ENCODE measurements around the gene DOC2B.
A peak's percentile ranks its signal among the peaks of the same experiment; 100 is the strongest.
"Not testable (repeated sequence)": the region's sequence is repeated elsewhere in the genome, so short reads cannot be mapped to it uniquely, and the experiment has no call there.

DOC2B gene

DNA sequence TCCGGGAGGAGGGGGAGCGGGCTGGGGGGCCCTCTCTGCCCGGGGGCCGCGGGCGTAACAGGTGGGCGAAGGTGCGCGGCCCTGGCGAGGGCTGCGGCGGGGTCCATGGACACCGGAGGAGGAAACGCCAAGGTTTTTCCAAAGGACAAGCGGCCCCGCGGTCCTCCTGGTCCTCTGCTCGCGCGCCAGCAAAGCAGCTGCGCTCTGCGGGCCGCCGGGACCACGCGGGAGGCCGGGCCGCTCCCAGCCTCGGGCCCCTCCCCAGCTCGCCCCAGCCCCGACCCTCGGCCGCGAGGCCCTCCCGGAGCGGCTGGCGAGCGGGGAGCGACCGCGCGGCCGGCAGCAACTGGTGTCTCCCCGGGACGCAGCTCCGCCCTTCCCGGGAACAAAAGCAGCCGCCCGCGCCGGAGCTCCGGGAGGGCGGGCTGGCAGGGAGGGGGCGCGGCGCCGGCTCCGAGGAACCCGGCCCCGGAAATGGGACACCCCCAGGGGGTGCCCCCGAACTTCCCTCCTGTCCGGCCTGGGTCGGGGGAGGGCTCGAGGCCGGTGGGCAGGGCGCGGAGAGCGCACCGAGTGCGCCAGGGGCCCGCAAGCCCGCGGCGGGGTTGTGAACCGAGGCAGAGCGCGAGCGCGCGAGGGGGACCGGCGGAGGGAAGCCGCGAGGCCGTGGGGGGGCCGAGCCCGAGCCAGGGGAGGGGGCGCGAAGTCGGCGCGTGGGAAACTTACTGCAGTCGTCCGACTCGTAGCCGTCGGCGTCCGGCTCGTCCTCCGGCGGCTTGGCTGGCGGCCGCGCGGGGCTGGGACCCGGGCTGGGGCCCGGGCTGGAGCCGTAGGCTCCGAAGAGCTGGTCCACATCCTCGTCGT, 837 bp downstream of the DOC2B start:
- Mint-ChIP-seq H3K27me3 (peaks cover 20% of the 10 kb centered on the region), H3K4me1 (peaks cover 6% of the 10 kb centered on the region), H3K27ac (no peak overlapping the region), H3K4me3 (no peak overlapping the region), H3K36me3 (no peaks in the 10 kb centered on the region), H3K9me3 (no peaks in the 10 kb centered on the region)

- H3K4me1 Mint-ChIP-seq, result peaks cover 5% of the 10 kb centered on the region
- no peaks in the 10 kb centered on the region for H3K36me3 Mint-ChIP-seq
- H3K9me3 Mint-ChIP-seq, result no peaks in the 10 kb centered on the region
- peaks cover 20% of the 10 kb centered on the region for H3K27me3 Mint-ChIP-seq
- no peak overlapping the region for H3K4me3 Mint-ChIP-seq
- H3K27ac Mint-ChIP-seq, result no peak overlapping the region
These were observed 1.6 kb downstream of the DOC2B start for GRCh38 chr17:179781-180380.

DNA sequence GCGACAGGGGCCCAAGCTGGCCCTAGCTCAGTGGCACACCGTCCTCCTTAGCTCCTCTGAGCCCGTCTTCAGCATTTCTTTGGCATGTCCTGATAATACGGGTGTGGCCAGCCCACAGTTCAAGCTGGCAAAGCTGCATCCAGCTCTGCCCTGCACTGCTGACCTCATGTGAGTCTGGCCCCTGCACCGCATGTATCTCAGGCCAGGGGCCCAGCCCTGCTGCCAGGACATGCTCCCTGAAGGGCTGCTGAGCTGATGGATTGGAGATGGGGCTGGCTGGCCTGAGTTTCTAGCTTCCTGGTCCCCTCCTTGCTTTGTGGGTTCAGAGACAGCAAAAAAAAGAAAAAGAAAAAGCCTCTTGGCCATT, 2.4 kb downstream of the DOC2B start:
- Mint-ChIP-seq H3K4me3 (no peak overlapping the region), H3K9me3 (no peaks in the 10 kb centered on the region), H3K4me1 (peaks cover 5% of the 10 kb centered on the region), H3K36me3 (no peaks in the 10 kb centered on the region), H3K27ac (no peak overlapping the region), H3K27me3 (peaks cover 20% of the 10 kb centered on the region)

DNA sequence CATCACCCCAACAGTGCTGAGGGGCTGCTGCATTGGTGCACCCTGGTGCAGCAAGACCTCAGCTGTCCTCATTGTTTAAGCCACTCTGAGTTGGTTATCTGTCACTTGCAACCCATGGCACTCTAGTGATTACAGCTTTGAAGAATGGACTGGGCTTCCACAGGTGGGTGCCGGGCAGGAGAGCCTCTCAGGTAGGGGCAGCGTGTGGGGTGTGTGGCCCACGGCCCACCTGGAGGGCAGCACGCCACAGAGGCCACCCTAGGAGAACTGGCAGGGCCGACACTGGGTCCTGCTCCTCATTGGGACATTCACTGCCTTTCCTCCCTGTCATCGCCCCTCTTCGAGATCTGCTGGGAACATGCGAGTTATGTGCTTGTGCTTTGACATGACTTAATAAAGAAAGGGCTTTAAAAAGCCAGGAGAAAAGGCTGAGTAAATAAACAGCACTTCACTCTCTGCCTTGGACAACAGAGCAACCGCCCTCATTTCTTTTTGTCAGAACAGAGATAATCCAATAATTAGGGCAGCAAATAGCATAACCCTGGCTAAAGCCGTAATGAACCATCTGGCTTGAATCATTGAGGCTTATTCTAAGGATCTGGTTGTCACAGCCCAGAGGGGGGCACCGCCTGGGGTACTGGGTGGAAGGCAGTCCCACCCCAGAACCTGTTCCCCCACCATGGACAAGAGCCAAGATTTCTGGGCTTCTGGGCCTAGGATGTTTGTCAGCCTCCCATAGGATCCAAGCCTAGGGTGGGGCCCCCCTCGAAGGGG, 3.0 kb downstream of the DOC2B start:
- Mint-ChIP-seq H3K27ac (no peak overlapping the region), H3K4me1 (peaks cover 5% of the 10 kb centered on the region), H3K36me3 (no peaks in the 10 kb centered on the region), H3K4me3 (no peak overlapping the region), H3K27me3 (peaks cover 19% of the 10 kb centered on the region), H3K9me3 (no peaks in the 10 kb centered on the region)

DNA sequence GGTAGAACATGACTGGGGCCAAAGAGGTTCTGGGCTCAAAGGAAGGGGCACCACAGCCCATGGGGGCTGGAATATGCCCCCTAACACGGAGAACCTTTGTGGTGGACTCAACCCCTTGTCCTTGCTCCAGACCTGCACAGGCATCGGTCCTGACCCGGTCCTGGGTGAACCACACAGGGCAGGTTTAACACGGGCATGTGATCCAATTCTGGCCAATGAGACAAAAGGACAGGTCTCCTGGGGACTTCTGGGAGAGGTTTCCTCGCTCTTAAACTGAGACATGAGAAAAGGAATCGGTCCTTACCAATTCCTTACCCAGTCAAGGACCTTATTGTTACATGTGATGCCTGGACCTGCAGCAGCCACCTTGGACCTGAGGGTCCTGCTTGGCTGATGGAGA, 3.7 kb downstream of the DOC2B start:
- Mint-ChIP-seq H3K4me3 (no peak overlapping the region), H3K27me3 (peaks cover 13% of the 10 kb centered on the region), H3K4me1 (peaks cover 5% of the 10 kb centered on the region), H3K36me3 (no peaks in the 10 kb centered on the region), H3K27ac (no peak overlapping the region), H3K9me3 (no peaks in the 10 kb centered on the region)

DNA sequence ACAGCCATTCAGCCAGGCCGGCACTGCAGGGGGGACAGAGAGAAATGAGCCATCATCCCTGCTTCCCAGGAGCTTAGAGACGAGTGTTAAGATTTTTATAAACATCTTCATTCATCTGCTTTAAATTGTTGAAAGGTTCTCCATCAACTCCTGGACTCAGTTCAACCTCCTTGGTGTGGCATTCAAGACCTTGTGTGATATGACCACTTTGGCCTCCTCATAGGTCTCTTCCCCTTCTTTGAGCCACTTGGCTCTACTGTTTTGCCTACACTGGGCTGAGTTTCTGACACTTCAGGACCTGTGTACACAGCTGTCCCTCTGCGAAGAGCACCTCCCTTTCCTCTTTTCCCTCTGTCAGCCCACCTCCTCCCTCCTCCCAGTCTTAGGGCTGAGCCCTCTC, 4.3 kb downstream of the DOC2B start:
- Mint-ChIP-seq H3K27ac (no peak overlapping the region), H3K9me3 (no peaks in the 10 kb centered on the region), H3K4me3 (no peak overlapping the region), H3K27me3 (peaks cover 11% of the 10 kb centered on the region), H3K36me3 (no peaks in the 10 kb centered on the region), H3K4me1 (peaks cover 4% of the 10 kb centered on the region)

DNA sequence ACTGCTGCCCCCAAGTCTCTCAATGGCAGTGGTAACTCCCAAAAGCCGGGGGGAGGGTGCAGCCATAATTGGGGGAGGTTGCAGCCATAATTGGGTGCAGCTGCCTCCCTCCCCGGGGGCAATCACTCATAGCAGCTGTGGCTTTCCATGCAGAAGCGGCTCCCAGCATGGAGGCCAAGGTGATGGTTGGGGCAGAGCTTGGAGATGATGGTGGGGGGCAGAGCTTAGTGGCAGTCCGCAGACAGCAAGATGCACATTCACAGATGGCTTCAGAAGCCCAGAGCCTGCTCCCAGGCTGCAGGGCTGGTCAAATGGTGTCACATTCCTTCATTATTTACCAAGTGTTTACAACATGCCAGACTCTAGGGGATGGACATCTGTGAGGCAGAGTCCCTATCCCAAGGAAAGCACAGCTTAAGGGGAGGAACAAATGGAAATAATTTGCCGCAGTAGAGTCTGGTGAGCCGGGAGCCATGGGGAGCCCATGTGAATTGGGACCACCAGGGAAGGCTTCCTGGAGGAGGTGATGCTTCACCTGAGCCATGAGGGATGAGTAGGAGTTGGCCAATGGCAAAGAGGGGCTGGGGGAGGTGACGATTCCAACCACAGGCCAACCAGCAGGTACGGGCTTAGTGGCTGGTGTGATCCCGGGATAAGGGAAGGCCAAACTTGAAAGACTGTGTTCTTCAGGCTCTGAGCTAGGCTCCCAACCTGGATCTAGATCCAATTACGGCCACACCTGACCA, 8.1 kb downstream of the DOC2B start:
- Mint-ChIP-seq H3K36me3 (no peaks in the 10 kb centered on the region), H3K27me3 (peaks cover 4% of the 10 kb centered on the region), H3K9me3 (no peaks in the 10 kb centered on the region), H3K4me3 (no peak overlapping the region), H3K27ac (no peak overlapping the region), H3K4me1 (no peaks in the 10 kb centered on the region)

GRCh38 chr17:172401-172800, 9.0 kb downstream of the DOC2B start:
- no peaks in the 10 kb centered on the region for H3K36me3 Mint-ChIP-seq
- H3K4me1 Mint-ChIP-seq, result no peaks in the 10 kb centered on the region
- no peaks in the 10 kb centered on the region for H3K9me3 Mint-ChIP-seq
- peaks cover 3% of the 10 kb centered on the region for H3K27me3 Mint-ChIP-seq
- H3K4me3 Mint-ChIP-seq, result no peak overlapping the region
- H3K27ac Mint-ChIP-seq, result no peak overlapping the region

DNA sequence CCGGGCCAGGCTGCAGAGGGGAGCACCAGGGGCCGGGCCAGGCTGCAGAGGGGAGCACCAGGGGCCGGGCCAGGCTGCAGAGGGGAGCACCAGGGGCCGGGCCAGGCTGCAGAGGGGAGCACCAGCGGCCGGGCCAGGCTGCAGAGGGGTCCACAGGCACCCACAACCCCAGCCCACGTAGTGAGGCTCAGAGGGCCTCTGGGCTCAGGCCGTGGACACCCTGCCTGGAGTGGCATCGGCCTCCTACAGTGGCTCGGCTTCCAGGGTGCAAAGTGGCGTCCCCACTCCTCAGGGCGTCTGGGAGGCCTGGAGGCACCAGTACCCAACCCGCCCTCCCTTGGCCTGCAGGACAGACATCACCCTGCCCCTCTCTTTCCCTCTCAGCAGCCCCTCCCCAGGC, 9.6 kb downstream of the DOC2B start:
- no peaks in the 10 kb centered on the region for H3K27me3 Mint-ChIP-seq
- H3K4me1 Mint-ChIP-seq, result no peaks in the 10 kb centered on the region
- no peaks in the 10 kb centered on the region for H3K36me3 Mint-ChIP-seq
- H3K9me3 Mint-ChIP-seq, result no peaks in the 10 kb centered on the region
- H3K4me3 Mint-ChIP-seq, result no peak overlapping the region
- no peak overlapping the region for H3K27ac Mint-ChIP-seq

DNA sequence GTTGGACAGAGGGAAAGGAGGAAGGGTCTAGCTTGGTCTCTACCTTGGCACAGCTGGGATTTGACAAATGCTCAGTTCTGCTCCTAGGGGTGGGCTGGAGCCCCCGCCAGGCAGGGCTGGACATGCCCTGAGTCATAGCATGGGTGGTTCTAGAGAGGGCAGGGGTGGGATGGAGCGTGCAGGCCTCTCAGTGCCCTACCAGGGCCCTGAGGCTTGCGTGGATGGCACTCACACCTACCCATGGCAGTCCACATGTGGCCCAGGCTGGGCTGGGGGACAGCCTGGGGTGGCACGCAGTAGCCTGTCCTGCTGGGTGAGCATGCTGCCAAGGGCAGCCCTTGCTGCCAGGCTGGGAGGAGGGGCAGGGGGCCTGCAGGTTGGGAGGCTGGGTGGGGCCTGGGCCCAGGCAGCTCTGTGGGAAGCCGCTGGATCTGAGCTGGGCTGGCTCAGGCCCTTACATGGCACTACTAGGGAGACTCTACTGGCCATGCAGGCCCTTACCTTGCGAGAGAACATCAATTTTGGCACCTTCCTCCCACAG, 11.2 kb downstream of the DOC2B start:
- no peaks in the 10 kb centered on the region for H3K27me3 Mint-ChIP-seq
- H3K4me3 Mint-ChIP-seq, result no peak overlapping the region
- H3K36me3 Mint-ChIP-seq, result no peaks in the 10 kb centered on the region
- no peak overlapping the region for H3K27ac Mint-ChIP-seq
- H3K4me1 Mint-ChIP-seq, result no peaks in the 10 kb centered on the region
- no peaks in the 10 kb centered on the region for H3K9me3 Mint-ChIP-seq

GRCh38 chr17:168614-169013, 12.8 kb downstream of the DOC2B start:
- H3K4me1 Mint-ChIP-seq, H3K9me3 Mint-ChIP-seq, H3K27me3 Mint-ChIP-seq, H3K4me3 Mint-ChIP-seq, H3K36me3 Mint-ChIP-seq, H3K27ac Mint-ChIP-seq: not testable (repeated sequence)

- Mint-ChIP-seq H3K4me3 (no peak overlapping the region), H3K27me3 (peaks cover 1% of the 10 kb centered on the region), H3K9me3 (no peaks in the 10 kb centered on the region), H3K36me3 (no peaks in the 10 kb centered on the region), H3K4me1 (no peaks in the 10 kb centered on the region), H3K27ac (no peak overlapping the region)
These were observed 15.5 kb downstream of the DOC2B start for GRCh38 chr17:165939-166338.

GRCh38 chr17:164303-165235, 16.9 kb downstream of the DOC2B start:
- peak overlapping the region; percentile 12 for H3K27ac Mint-ChIP-seq
- H3K4me1 Mint-ChIP-seq, result no peaks in the 10 kb centered on the region
- no peaks in the 10 kb centered on the region for H3K9me3 Mint-ChIP-seq
- H3K4me3 Mint-ChIP-seq, result no peak overlapping the region
- no peaks in the 10 kb centered on the region for H3K36me3 Mint-ChIP-seq
- peaks cover 1% of the 10 kb centered on the region for H3K27me3 Mint-ChIP-seq

DNA sequence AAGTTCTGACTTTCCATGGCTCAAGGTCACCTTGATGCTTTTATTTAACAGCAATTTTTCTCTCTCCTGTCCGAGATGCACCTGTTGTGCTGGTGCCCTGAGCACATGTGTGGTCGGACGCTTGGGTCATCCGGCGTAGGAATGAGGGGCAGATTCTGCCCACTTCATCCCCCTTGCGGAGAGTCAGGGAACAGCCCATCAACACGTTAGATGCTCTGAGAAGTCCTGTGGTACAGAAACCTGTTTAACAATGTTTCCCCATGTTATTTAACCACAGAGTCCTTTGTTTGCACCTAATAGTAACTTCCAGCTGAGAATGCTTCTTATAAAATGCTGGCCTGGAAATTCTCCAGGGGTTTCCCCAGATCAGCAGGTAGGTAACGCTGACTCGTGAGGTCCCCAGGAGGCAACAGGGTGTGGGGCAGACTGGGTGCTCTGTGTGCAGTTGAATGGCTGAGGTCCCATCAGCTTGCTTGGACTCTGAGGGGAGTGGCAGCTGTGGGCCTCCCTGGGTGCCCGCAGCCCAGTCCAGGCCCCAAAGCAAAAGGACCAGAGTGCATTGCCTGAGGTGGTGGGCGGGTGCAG, 17.8 kb downstream of the DOC2B start:
- no peaks in the 10 kb centered on the region for H3K36me3 Mint-ChIP-seq
- no peak overlapping the region for H3K4me3 Mint-ChIP-seq
- H3K4me1 Mint-ChIP-seq, result no peaks in the 10 kb centered on the region
- peaks cover 1% of the 10 kb centered on the region for H3K27me3 Mint-ChIP-seq
- H3K27ac Mint-ChIP-seq, result no peak overlapping the region
- H3K9me3 Mint-ChIP-seq, result no peaks in the 10 kb centered on the region
